CD4-positive, alpha-beta T cell (primary cell): ENCODE results near the gene TTC34. TPM values are rescaled to one million over a fixed set of nuclear protein-coding genes. Genes with fewer than 3 reads are reported as not detected.

Experiments
- ATAC-seq: fragments of 200-7000 bp; cut with Tn5 transposase; one replicate; pipeline ENCODE4 v1.10.0; 2022; ENCODE audit warnings: mild to moderate bottlenecking; ENCODE audit not compliant: poor library complexity
- CTCF ChIA-PET: fragments of 350-600 bp; sonication (Branson Sonifier 250); formaldehyde crosslinking; loops from one replicate; lab custom pipeline; 2021; ENCODE audit warnings: antibody characterized with exemption, inconsistent platforms; lab: Charles Lee
- POLR2A ChIA-PET: fragments of 350-600 bp; sonication (Branson Sonifier 250); formaldehyde crosslinking; loops from one replicate; lab custom pipeline; 2021; ENCODE audit warnings: antibody characterized with exemption, inconsistent platforms; lab: Charles Lee
- DNase-seq, 14 experiments: peaks; one replicate each; pipeline ENCODE4 v3.0.0-alpha.2; 2013 to 2020; ENCODE audit warnings: mixed read lengths in 2 of 14
- H3K27ac ChIP-seq, 2 donors: one replicate each; pipeline versions ENCODE4 v1.5.1 to v1.7.0; 2013; ENCODE audit warnings: low read length in 2 of 2, low read depth in 1 of 2, mild to moderate bottlenecking in 1 of 2
- H3K27me3 ChIP-seq, 2 experiments: 1 replicate in 1 of 2; 2 replicates in 1 of 2; pipeline versions ENCODE4 v1.6.1 to v1.7.0; 2013; ENCODE audit warnings: low read length in 2 of 2, control low read depth in 1 of 2, mild to moderate bottlenecking in 1 of 2, moderate library complexity in 1 of 2; ENCODE audit not compliant: insufficient read depth in 2 of 2, control insufficient read depth in 1 of 2
- H3K36me3 ChIP-seq: one replicate; pipeline ENCODE4 v1.6.1; 2013; ENCODE audit warnings: low read length, control low read depth; ENCODE audit not compliant: insufficient read depth
- H3K4me1 ChIP-seq: one replicate; pipeline ENCODE4 v1.6.1; 2013; ENCODE audit warnings: low read length, control low read depth; ENCODE audit not compliant: insufficient read depth
- H3K4me3 ChIP-seq: one replicate; pipeline ENCODE4 v1.5.1; 2013; ENCODE audit warnings: mild to moderate bottlenecking, low read length, moderate library complexity
- H3K9me3 ChIP-seq, 2 experiments: 1 replicate in 1 of 2; 2 replicates in 1 of 2; pipeline versions ENCODE4 v1.6.1 to v1.7.0; 2013; ENCODE audit warnings: low read length in 2 of 2, mild to moderate bottlenecking in 2 of 2, control low read depth in 1 of 2, moderate library complexity in 1 of 2; ENCODE audit not compliant: control insufficient read depth in 1 of 2, insufficient read depth in 1 of 2
- H3K27ac Mint-ChIP-seq: one replicate; pipeline ENCODE4 v1.8.0; 2020; ENCODE audit warnings: mixed read lengths
- H3K27me3 Mint-ChIP-seq: one replicate; pipeline ENCODE4 v1.8.0; 2021; ENCODE audit warnings: mixed read lengths
- H3K36me3 Mint-ChIP-seq: one replicate; pipeline ENCODE4 v1.8.0; 2021; ENCODE audit warnings: low read depth, mixed read lengths
- H3K4me1 Mint-ChIP-seq: one replicate; pipeline ENCODE4 v1.8.0; 2021; ENCODE audit warnings: low read depth, mixed read lengths
- H3K4me3 Mint-ChIP-seq: one replicate; pipeline ENCODE4 v1.8.0; 2020; ENCODE audit warnings: mild to moderate bottlenecking, mixed read lengths
- H3K9me3 Mint-ChIP-seq: one replicate; pipeline ENCODE4 v1.8.0; 2020; ENCODE audit warnings: mixed read lengths
- CTCF ChIP-seq: fragments of 200-600 bp; IDR thresholded peaks from one replicate; pipeline ENCODE4 v1.8.0; 2022; ENCODE audit warnings: antibody characterized with exemption, mild to moderate bottlenecking
- intact Hi-C, 2 experiments: fragments of 100-400 bp; cut with DNase I in 1 of 2; cut with micrococcal nuclease in 1 of 2; formaldehyde crosslinking; loops; one replicate each; pipeline versions ENCODE4 v1.15.1 to v1.9.0; 2023 to 2025; cut with DNase I, micrococcal nuclease
- total RNA-seq, 174 experiments: library from RNA in 2 of 174; stranded (reverse) in 2 of 174; gene quantifications; one replicate each; pipeline ENCODE4 v1.2.3 and lab custom pipeline; 2021 to 2026

Gene TTC34
- total RNA-seq, 2 experiments from 2014 or later, result 1.3 TPM

GRCh38 chr1:2835650-2836159 is 34.2 kb upstream of the TTC34 start:
- H3K36me3 Mint-ChIP-seq, result no peaks in the 10 kb centered on the region
- ChIA-PET POLR2A (no interaction called here), CTCF (no interaction called here)
- Histone ChIP-seq H3K27me3 (no peaks in the 10 kb centered on the region), H3K9me3 (peaks cover 0 to 11% of the 10 kb centered on the region in 2 experiments), H3K27ac (no peak overlapping the region), H3K4me1 (peaks cover 24% of the 10 kb centered on the region), H3K36me3 (no peaks in the 10 kb centered on the region), H3K4me3 (no peak overlapping the region)
- no peak overlapping the region for H3K27ac Mint-ChIP-seq
- H3K9me3 Mint-ChIP-seq, result no peaks in the 10 kb centered on the region
- H3K4me3 Mint-ChIP-seq, result no peak overlapping the region
- DNase-seq (no peak), ATAC-seq (no peak)
- no peaks in the 10 kb centered on the region for H3K27me3 Mint-ChIP-seq
- TF ChIP-seq CTCF, result no peak
- intact Hi-C loops, result no loop called here
- H3K4me1 Mint-ChIP-seq, result peaks cover 22% of the 10 kb centered on the region

GRCh38 chr1:2834741-2835564 is 33.5 kb upstream of the TTC34 start:
- DNase-seq (no peak), ATAC-seq (no peak)
- no peak overlapping the region for H3K27ac Mint-ChIP-seq

GRCh38 chr1:2834146-2834475 is 32.6 kb upstream of the TTC34 start:
- no peaks in the 10 kb centered on the region for H3K27me3 Mint-ChIP-seq
- TF ChIP-seq CTCF, result no peak
- Histone ChIP-seq H3K9me3 (peaks cover 0 to 11% of the 10 kb centered on the region in 2 experiments), H3K4me3 (no peak overlapping the region), H3K4me1 (peaks cover 9% of the 10 kb centered on the region), H3K27ac (no peak overlapping the region), H3K36me3 (no peaks in the 10 kb centered on the region), H3K27me3 (no peaks in the 10 kb centered on the region)
- ChIA-PET POLR2A (no interaction called here), CTCF (no interaction called here)
- DNase-seq, result no peak
- no peak overlapping the region for H3K4me3 Mint-ChIP-seq
- no peak for ATAC-seq
- no peak overlapping the region for H3K27ac Mint-ChIP-seq
- no peaks in the 10 kb centered on the region for H3K36me3 Mint-ChIP-seq
- H3K4me1 Mint-ChIP-seq, result peaks cover 8% of the 10 kb centered on the region
- intact Hi-C loops, result no loop called here
- H3K9me3 Mint-ChIP-seq, result no peaks in the 10 kb centered on the region

More at GRCh38 chr1:2834741-2835564, 33.5 kb upstream of the TTC34 start:
- no peaks in the 10 kb centered on the region for H3K27me3 ChIP-seq
- intact Hi-C loops, result no loop called here
- no peak for TF ChIP-seq CTCF
- H3K27ac ChIP-seq, result no peak overlapping the region
- H3K9me3 ChIP-seq, result peaks cover 0 to 11% of the 10 kb centered on the region in 2 experiments
- Mint-ChIP-seq H3K4me3 (no peak overlapping the region), H3K9me3 (no peaks in the 10 kb centered on the region), H3K36me3 (no peaks in the 10 kb centered on the region), H3K4me1 (peaks cover 15% of the 10 kb centered on the region), H3K27me3 (no peaks in the 10 kb centered on the region)
- H3K4me1 ChIP-seq, result peaks cover 17% of the 10 kb centered on the region
- ChIA-PET CTCF (no interaction called here), POLR2A (no interaction called here)
- H3K4me3 ChIP-seq, result no peak overlapping the region
- H3K36me3 ChIP-seq, result no peaks in the 10 kb centered on the region
